Stimulated activated CD4-positive, alpha-beta T cell treated with anti-CD3 and anti-CD28 coated beads, Interleukin-4, amount 100 ng/mL, for 48 hours (primary cell): Measurements from ENCODE around the gene JADE2.
"Not testable (repeated sequence)": the region's sequence is repeated elsewhere in the genome, so short reads cannot be mapped to it uniquely, and the experiment has no call there.

Experiments used
- DNase-seq, 2 donors: peaks; one replicate each; pipeline ENCODE4 v3.0.0-alpha.2; 2020; ENCODE audit warnings: low read depth in 2 of 2

The JADE2 gene

DNA sequence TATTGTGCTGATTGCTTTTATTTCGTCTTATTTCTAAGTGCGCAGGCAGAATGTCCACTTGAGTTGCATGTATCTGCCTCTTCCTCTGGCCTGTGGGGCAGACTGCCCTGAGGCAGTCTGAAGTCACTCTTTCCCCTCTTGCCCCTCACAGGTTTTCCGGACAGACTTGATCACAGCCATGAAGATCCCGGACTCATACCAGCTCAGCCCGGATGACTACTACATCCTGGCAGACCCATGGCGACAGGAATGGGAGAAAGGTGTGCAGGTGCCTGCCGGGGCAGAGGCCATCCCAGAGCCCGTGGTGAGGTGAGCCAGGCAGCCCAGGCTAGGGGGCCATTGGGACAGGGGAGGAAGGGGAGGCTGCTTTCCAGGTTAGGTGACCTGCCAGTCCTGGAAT lies 26.4 kb downstream of the JADE2 start:
- no peak for DNase-seq

DNA sequence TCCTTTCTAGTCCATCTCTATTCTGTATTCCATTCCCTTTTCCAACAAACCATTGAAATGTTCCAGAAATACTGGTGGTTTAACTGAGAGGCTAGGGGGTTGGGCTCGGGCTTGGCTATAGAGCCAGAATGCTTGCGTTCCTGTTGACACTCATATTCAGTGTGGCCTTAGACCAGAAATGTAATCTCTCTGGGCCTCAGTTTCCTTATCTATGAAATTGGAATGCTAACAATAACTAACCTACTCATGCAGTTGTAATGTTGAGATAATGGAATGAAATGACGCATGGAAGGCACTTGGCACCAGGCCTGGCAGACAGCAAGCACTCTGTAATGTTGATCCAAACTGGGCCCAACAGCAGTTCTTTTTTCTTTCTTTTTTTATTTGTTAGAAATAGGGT lies 26.8 kb downstream of the JADE2 start:
- DNase-seq: no peak

DNA sequence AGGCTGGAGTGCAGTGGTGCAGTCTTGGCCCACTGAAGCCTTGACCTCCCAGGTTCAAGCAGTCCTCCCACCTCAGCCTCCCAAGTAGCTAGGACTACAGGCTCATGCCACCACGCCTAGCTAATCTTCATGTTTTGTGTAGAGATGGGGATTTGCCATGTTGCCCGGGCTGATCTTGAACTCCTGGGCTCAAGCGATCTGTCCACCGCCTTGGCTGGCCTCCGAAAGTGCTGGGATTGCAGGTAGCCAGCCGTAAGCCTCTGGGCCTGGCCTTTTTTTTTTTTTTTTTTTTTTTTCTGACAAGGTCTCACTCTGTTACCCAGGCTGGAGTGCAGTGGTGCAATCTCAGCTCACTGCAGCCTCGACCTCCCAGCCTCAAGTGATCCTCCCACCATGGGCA lies 27.2 kb downstream of the JADE2 start:
- not testable (repeated sequence) for DNase-seq

DNA sequence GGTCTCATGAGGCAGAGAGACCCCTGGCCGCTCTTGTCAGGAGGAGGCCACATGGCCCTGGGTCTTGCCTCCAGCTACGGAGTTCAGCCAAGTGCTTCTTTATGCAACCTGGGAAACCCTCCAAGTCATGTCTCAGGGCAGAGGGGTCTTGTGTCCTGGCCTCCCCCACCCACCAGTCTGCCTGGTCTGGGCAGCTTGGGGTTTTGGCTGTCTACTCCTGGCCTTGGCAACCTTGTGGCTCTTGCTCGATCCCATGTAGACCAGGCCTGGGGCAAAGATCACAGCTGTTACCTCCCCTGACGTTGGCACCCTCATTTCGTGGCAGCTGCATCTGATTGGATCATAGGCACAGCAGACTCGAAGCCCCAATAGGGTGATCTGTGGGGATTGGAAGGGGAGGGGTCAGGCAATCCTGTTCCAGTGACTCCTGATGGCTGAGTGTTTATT lies 28.4 kb downstream of the JADE2 start:
- no peak for DNase-seq

DNA sequence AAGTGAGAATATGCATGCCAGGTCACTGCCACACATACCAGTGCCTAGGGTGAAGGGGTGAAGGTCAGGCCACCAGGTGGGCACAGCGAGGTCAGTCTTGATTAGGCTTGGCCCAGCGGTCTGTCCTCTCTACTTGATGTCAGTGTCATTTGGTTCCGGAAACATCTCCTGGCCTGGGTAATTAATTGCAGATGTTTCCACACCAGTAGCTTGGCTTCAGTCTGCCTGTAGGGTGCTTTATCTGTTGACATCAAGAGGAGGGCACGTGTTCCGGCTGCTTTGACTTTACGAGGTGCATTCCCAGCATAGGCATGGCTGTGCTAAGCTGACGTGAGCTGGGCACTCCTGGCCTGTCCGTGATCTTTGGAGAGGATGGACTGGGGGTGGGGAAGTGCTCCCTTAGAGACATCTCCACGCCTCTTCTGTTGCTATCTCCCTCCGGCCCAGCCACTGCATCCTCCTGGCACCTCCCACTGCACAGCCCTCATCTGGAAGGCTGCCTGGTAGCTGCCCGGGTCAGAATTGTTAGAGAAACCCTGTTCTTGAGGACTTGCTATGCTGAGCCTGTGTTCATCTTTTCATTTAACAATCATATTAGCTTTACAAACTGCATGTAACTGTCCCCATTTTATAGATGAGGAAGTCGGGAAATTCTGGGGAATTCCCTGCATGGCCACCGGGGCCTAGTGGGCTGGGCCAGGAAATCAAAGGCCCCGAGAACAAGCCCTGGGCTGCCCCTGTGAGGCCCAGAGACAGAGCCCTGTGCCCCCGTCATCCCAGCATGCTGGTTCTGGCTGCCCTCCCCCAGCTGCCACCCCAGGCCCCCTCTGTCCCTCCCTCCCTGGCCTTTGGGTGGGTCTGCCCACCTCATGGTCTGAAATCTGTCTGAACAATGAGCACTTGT lies 29.1 kb downstream of the JADE2 start:
- DNase-seq: peak; percentile 19 to 44

DNA sequence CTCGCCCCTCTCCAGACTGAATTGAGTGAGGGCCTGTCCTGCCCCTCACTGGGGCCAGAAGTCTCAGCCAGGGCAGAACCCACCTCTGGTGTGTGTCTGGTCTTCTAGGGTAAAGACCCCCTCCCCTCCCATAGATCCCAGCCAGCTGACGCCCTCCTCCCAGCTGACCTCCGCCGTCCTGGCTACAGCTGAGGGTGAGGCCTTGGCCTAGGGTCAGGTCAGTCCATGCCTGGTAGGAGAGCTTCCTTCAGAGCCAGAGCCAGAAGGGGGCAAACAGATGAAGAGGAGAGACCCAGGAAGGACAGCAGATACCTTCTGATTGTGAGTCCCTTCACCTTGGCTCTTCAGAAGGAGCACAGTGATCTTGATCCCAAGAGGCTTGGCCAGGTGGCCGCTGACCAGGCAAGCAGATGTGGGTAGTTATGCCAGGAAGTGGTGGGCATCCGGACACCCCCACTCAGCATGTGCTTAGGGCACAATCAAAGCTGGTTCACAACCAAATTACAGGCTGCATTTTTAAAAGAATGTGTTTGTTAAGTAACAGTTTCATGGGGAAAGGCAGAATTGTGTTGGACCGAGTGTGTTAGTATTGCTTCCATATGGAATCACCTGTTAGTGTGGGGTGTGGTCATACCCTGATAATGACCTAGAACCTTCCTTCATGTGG lies 29.9 kb downstream of the JADE2 start:
- peak in 1 of 2 donors; percentile 10 for DNase-seq

DNA sequence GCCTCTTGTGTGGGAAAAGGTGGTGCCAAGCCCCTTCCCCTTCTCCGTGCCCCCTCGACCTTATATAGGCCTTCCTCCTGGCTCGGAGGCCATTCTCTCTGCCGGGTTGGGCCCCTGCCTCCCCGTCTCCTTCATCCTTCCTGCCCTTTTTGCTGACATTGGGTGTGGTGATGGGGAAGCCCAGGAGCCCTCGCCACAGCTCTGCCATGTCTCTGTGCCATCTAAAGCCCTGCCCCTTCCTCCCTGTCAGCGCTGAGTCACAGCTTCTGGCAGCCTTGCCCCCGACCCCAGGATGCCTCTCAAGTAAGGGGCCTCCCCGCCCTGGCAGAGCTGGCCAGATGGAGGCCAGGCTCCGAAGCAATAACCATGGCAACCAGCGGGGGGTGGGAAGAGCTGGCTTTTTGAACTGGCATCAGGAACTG lies 30.4 kb downstream of the JADE2 start:
- DNase-seq: peak; percentile 78 to 83

DNA sequence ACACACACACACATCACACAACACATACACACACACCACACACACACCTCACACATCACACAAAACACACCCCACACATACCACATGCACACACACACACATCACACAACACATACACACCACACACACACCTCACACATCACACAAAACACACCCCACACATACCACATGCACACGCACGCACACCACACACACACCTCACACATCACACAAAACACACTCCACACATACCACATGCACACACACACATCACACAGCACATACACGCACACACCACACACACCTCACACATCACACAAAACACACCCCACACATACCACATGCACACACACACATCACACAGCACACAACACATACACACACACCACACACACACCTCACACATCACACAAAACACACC lies 31.1 kb downstream of the JADE2 start:
- not testable (repeated sequence) for DNase-seq

DNA sequence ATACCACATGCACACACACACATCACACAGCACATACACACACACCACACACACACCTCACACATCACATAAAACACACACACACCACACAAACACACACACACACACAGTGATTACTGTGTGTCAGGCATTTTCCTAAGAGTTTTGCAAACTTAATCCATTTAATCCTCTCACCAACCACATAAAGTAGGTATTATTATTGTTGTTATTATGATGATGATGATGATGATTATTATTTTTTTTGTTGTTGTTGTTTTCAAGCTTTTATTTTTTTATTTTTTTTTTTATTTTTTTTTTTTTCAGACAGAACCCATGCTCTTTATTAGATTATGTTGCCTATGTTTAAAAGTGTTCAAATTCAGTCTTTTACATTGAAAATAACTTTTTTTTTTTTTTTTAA lies 31.5 kb downstream of the JADE2 start:
- no peak for DNase-seq

DNA sequence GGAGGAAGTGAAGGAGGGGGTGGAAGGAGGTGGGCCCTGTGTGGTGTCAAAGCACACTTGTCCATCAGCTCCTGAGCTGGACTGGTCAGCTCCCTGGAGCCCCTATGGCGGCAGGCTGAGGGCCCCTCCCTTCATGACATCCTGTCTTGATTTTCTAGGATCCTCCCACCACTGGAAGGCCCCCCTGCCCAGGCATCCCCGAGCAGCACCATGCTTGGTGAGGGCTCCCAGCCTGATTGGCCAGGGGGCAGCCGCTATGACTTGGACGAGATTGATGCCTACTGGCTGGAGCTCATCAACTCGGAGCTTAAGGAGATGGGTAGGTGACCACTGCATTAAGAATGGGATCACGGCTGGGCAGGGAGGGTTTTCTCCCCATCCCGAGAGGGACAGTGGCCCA lies 34.2 kb downstream of the JADE2 start:
- DNase-seq: no peak

DNA sequence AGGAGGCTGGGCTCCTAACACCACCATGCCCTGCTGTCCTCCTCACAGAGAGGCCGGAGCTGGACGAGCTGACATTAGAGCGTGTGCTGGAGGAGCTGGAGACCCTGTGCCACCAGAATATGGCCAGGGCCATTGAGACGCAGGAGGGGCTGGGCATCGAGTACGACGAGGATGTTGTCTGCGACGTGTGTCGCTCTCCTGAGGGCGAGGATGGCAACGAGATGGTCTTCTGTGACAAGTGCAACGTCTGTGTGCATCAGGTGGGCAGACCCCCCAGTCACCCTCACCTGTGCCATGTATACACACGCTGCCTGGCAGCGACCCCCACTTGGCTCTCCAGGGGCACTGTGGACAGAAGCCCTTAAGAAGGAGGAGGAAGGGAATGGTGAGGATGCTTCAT lies 35.2 kb downstream of the JADE2 start:
- no peak for DNase-seq

DNA sequence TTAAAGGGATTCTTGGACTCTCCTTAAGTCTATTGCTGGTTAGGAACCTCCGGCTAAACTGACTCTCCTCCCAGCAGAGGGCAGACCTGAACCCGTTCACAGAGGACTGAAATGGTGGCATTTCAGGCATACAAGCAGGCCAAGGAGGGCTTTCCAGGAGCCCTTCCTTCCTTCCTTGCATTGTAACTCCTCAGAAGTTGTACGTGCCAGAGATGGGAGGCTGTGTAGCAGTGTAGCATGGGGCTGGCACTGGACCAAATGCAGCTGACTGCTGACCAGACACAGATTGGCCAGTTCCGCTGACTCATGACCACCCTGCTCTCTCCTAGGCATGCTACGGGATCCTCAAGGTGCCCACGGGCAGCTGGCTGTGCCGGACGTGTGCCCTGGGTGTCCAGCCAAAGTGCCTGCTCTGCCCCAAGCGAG lies 36.4 kb downstream of the JADE2 start:
- no peak for DNase-seq

DNA sequence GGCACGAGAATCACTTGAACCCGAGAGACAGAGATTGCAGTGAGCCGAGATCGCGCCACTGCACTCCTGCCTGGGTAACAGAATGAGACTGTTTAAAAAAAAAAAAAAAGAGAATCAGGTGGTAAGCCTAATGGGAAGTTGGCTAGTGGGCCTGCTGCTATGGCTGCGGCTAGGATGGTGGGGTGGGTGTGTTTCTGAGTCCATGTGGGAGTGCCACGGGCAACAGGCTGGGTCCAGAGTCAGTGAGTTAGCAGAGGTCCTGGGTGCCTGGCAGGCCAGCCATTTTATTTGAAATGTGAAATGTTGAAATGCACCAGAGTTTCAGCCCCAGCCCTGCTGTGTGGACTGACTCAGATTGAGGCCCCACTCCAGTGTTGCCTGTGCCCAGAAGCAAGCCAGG lies 37.8 kb downstream of the JADE2 start:
- no peak for DNase-seq

DNA sequence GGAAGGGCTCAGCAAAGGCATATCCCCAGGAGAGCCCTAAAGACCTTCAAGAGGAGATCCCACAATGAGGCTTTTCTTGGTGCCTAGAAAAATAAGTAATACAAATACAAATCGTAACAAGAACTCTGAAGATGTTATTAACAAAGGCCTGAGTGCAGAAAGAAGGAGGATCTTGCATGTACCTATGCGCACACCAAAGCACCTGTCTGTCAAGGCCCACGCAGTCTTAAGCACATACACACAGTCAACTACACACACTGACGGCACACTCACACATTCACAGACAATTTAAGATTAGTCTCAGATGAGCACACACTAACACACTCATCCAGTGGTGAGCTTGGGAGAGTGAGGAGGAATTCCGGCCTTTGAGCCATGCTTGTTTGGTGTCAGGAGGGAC lies 38.5 kb downstream of the JADE2 start:
- no peak for DNase-seq

DNA sequence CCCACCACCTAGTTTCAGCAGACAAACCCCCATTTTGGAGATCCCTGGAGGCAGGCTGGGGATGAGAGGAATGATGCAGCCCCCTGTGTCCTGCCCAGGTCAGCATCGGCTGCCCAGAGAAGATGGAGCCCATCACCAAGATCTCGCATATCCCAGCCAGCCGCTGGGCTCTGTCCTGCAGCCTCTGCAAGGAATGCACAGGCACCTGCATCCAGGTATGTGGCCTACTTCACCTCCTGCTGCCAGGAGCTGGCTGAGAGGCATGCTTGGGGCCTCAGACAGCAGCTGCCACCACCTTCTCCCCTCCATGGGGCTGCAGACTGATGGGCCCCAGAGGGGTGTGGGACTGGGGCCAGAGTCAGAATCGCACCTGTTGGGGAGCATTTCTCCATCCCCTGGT lies 38.9 kb downstream of the JADE2 start:
- no peak for DNase-seq

DNA sequence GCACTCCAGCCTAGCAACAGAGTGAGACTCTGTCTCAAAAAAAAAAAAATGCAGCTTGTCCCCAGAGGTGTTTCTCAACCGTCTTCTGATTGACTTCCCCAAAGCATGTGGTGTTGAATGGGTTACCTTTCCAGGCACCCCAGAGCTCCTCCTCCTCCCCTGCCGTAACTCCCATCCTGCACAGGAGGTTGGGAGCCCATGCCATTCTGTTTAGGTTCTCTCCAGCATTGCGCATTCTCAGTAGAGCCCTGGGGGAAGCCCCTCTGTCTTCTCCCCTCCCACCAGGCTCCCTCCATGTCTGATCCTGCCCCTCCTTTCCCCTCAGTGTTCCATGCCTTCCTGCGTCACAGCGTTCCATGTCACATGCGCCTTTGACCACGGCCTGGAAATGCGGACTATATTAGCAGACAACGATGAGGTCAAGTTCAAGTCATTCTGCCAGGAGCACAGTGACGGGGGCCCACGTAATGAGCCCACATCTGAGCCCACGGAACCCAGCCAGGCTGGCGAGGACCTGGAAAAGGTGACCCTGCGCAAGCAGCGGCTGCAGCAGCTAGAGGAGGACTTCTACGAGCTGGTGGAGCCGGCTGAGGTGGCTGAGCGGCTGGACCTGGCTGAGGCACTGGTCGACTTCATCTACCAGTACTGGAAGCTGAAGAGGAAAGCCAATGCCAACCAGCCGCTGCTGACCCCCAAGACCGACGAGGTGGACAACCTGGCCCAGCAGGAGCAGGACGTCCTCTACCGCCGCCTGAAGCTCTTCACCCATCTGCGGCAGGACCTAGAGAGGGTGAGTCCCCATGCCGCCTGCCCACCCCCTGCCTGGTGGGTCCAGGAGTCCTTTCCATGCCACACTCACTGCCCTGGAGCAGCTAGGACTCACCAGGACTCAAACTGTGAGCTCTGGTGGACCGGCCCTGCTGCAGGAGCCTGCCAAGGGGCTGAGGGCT lies 40.6 kb downstream of the JADE2 start:
- no peak for DNase-seq

DNA sequence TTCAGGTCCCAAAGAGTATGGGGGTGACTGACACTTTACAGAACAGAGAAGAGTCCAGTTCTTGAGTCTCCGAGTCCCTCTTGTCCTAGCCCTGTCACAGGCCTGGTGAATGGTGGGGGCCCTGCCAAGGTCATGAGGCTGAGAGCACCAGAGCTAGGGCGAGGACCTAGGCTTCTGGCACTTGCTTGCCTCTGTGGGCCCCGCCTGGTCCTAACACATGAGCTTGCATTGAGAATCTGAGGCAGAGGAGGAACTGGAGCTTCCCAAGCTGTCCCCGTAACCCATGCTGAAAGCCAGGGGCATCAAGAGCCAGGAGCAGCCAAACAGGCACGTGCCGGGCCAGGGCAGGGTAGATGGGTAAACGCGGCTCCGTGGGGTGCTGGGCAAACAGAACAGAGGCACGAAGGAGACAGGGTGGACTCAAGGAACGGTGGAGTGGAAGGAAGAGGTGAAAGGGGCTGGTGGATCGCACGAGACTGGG lies 41.3 kb downstream of the JADE2 start:
- no peak for DNase-seq

DNA sequence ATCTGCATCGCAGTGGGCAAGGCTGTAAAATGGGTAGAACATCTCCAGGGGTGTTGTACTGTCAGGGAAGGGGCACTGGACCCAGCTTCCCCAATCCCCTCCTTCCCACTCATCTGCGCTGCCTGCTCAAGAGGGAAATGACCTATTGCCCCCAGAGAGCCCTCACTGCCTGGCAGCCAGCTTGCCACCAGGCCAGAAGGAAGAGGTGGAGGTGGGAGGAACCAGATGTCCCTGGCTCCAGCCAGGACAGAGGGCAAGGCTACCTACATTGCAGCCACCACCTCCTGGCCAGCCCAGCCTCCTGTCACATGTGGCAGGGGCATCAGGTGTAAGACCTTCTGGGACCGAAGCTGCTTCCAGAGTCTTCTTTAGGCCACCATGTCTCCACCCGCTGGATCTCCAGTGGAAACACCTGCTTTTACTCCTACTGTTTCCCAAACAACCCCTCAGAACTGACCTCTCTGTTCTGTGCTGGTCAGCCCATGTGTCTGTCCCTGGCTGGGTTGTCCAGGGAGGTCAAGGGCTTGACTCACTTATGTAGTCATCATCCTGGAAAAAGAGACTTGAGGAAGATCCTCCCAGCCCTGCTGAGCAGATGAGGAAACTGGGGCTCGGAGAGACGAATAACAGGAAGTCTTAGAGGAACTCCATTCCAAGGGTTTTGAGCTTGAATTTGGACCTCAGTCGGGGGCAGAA lies 42.3 kb downstream of the JADE2 start:
- DNase-seq: no peak

DNA sequence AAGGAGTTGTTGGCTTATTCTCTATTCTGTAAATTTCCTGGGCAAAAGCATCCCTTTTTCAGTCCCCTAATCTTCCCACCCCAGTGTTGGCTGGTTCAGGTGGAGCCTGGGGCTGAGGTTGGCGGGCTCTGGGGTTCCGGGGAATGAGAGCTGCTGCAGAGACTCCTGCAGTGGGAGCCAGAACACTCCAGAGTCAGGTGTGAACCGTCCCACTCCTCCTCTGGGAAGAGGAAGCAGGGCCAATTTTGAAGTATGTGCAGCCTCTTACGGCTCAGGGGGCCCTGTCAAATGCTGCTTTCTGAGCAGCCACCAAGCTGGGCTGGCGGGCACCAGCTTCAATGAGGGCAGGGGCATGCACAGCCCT lies 42.8 kb downstream of the JADE2 start:
- no peak for DNase-seq

DNA sequence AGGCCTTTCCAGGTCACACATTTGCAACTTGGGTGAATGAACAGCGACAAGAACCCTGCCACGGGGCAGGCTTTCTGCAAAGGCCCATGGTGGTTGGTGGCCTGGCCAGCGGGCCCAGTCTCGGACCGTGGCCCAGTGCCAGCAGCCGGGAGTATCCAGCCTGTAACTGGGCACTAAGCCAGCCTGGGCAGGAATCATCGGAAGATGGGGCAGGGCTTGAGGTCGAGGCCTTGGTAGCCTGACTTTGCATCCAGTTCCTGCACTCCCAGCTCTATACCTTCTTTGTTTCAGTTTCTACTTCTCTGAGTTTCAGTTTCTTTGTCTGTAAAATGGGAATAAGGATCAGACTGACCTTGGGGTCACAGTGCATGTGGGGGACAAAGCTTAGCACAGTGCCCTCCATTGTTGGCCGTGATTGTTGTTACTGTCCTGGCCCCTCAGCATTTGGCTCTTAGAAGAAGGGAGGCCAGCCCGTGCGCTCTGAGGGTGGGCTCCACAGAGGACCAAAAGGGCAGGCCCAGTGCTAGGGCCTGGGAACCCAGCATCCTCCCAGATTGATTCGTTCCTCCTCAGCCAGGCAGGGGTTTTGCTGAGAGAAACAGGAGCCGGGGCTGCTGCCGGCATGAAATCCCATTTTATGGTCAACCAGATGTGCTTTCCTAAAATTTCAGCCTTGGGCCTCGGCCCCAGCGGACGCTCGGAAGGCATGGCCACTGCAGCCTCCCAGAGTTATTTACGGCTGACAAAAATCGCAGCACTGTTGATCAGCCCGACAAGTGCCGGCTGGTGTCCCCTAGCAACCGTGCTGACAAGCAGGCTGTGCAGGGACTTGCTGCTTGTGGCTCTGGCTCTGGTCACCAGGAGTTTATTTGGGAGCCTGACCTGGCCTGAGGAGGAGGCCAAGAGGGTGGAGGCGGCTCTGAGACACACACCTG lies 43.6 kb downstream of the JADE2 start:
- DNase-seq: no peak
